ENCODE data around the gene OR6Y1.

OR6Y1 gene, protein sequence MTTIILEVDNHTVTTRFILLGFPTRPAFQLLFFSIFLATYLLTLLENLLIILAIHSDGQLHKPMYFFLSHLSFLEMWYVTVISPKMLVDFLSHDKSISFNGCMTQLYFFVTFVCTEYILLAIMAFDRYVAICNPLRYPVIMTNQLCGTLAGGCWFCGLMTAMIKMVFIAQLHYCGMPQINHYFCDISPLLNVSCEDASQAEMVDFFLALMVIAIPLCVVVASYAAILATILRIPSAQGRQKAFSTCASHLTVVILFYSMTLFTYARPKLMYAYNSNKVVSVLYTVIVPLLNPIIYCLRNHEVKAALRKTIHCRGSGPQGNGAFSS

DNA sequence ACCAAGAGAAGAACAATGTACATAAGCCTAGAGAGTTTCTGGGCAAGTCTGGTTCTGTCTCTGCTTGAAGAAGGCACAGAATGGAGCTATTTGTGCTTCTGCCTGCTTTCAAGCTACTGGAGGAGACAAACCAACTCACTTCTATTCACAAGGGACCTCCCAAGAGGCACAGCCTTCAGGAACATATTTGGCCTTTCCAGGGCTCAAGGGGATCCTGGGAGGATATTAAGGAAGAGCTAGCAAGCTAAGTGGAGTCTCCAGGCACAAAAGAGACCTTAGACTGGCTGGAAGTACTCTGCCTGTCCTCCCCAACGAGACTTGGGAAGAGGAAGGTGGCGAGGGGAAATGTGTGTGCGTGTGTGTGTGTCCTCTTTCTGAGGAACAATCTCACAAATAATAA, at the start of gene OR6Y1:
Gene OR6Y1, minus strand, starts transcription at position 54 of the 400 bp plus-strand sequence. CDS start 6,300 bp downstream, outside the sequence.
- DNase-seq (ENCODE audit: low spot score) = no peak

DNA sequence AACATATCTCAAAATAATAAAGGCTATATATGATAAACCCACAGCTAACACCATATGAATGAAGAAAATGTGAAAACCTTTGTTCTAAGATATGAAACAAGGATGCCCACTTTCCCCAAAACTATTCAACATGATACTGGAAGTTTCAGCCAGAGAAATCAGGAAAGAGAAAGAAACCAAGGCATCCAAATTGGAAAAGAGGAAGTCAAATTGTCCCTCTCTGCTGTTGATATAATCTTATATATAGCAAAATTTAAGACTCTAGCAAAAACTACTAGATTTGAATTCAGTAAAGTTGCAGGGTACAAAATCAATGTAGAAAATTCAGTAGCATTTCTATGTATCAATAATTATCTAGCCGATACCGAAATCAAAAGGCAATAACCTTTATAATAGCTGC, 46.5 kb upstream of the OR6Y1 start:
- DNase-seq (ENCODE audit: low spot score) = no peak

DNA sequence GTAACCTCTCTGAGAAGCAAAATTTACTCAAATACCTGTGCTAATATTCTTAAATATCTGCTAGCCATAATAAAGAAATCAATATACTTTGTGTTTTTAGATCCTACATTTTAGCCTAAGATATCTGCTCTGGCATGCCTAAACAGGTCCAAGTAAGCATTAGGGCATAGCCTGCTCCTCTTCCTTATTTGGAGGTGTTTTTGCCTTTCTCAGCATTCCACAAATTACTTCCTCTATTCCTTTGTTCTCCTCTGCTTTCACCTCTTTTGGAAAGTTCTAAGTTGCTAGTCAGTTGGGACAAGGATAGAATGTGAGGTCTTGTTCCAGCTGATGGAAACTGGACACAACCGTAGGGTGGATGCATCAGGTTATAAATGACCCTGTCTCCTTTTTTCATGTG, 32.7 kb upstream of the OR6Y1 start:
- DNase-seq (ENCODE audit: low spot score) = no peak

DNA sequence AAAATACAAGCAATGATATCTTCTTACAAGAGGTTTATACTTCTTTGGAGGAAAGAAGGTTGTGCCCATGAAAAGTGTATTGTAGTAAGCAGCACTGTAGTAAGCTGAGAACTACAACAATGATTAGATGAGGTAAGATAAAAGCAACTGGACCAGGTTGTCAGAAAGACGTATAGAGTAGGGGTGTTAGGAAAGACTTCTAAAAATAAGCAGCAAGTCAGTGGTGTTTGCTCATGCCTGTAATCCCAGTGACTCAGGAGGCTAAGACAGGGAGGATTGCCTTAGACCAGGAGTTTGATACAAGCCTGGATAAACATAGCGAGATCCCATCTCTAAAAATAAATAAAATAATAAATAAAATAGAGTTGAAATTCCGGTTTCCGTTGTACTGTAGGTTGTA, 29.8 kb upstream of the OR6Y1 start:
- DNase-seq (ENCODE audit: low spot score) = no peak

DNA sequence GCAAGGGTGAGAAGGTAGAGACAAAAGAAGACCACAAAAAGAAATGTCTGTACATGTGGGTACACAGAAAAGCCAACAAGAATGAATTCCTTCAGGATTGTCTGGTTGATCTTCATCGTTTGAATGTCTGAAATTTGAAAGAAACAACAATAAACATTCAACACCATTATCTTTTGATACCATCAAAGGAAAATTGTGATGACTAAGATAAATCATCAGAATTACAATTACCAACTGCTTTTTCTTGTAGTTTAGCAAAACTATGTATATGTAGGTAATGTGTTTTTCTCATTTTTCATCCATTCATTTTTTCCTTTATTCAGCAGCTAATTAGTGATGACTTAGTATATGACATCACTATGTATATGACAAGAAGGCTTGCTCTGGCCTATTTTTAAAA, 25.5 kb upstream of the OR6Y1 start, which contains the start of gene OR10X1:
Gene OR10X1, minus strand, starts transcription at position 167 of the 400 bp plus-strand sequence. Its CDS starts 0 bp downstream, at position 167.
- no peak for DNase-seq (ENCODE audit: low spot score)

DNA sequence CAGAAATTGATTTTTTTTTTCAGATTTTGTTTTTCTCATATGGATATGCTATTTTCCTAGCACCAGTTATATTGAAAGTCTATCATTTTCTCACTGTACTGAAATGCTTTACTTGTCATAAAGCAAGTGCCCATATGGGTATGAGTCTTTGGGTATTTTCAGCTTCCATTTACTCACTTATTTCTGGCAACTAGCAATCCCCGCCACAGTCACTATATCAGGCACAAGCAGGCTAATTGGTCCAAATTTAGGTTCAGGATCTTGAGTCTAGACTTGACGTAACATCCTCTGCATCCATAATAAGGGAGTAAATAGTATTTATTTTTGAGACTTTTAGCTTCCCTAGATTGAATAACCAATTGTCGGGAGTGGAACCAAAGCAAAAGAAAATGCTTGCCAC, 23.4 kb upstream of the OR6Y1 start:
- DNase-seq (ENCODE audit: low spot score) = no peak

DNA sequence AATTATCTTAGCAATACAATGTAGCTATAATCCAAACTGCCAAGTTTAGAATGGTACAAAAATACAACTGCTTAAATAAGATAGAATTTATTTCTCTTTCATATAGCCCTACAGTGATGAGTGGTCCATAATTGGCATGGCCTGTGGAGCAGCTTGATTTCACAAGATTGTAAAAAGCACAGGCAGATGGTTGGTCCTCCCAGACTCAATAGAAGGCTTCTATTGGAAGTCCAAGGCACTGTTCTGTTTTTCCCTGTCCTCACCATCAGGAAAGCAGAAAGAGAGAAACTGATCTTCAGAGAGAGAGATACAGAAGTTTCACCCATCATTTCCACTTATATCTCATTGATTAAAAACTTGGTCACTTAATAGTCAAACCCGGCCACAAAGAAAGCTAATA, 18.0 kb upstream of the OR6Y1 start:
- DNase-seq (ENCODE audit: low spot score) = no peak

DNA sequence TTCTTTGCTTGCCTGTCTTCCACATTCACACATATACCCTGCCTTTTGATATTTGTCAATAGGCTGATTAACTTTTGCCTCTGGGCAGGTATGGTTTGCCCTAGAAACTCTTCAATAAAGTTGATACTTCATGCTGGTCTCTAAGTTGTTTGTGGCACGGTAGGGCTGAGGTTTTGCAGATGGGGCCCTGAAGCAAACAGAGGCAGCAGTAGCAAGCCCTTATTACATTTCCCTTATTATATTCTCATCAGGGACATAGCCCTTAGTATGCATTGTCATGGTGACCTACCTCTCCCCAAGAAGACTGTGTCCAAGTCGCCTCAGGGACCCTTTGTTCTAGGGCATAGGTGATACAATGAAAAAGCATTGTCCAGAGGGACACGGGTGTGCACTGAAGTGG, 16.3 kb upstream of the OR6Y1 start, which contains the start of gene OR6P1:
Gene OR6P1, minus strand, starts transcription at position 101 of the 400 bp plus-strand sequence. CDS start 6,976 bp downstream, outside the sequence.
- DNase-seq (ENCODE audit: low spot score) = no peak

DNA sequence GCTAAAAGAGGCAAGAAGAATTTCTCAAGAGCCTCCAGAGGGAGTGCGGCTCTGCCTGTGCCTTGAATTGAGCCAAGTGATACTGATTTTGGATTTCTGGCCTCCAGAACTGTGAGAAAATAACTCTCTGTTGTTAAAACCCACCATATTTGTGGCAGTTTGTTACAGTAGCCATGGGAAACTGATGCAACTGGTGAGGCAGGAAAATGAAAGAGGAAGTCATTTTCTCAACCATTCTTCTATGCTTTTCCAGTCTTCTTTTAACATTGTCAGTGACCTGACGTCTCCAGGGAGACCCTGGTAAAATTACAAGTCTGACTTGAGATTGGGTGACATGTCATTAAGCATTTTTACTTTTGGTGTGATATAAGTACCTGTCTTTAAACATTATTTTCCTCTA, 10.4 kb upstream of the OR6Y1 start:
- DNase-seq (ENCODE audit: low spot score) = no peak

DNA sequence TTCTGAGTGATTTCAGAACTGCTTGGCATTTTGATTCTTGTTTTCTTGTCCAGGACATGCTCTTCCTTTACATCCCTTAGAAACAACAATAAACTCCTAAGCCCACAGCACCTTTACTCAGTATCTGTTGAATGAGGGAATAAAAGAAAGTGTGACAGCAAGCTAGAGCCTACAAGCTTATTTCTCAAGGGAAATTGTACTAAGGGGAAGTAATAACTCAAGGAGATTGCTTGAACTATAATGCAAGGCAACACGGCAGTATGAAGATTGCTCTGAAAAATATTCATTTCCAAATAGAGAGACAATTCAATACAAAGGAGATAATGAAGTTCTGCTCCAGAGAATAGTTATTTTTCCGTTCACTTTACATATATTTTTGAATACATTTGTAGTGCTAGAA, 9.6 kb upstream of the OR6Y1 start:
- no peak for DNase-seq (ENCODE audit: low spot score)

DNA sequence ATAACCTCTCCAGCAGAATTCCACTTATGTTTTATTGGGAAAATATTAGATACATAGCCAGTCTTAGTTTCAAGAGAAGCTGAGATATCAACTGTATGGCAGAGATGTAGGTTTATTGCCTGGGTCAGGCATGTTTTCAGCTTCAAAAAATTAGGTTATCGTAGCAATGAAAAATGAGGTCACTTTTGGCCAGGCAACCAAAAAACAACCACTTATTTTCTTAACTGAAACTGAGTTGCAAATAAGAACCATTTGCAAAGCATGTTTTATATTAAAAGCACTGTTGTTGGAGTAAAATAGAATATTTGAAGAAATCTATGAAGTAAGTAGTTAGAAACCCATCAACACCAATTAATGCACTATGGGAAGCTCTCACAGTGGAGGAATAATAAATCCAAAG, 5.5 kb upstream of the OR6Y1 start:
- no peak for DNase-seq (ENCODE audit: low spot score)

DNA sequence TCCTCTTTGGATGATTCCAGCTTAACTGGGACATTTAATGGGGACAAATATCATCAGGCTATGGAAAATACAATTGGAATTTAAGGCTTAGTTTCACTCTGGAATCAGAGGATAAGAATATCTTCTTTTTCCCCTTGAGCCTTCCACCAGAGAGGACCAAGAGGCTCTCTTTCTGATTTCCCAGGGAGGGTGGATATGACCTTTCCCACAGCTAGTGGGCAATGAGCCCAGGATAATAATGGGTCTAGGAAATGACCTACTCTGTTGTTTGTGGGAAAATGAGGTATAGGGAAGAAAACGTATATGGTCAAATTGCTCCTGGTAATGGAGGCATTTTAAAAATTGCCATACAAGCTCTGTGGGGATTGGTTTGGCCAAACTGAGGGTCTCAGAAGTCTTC, 1.9 kb downstream of the OR6Y1 start:
- DNase-seq (ENCODE audit: low spot score) = no peak

DNA sequence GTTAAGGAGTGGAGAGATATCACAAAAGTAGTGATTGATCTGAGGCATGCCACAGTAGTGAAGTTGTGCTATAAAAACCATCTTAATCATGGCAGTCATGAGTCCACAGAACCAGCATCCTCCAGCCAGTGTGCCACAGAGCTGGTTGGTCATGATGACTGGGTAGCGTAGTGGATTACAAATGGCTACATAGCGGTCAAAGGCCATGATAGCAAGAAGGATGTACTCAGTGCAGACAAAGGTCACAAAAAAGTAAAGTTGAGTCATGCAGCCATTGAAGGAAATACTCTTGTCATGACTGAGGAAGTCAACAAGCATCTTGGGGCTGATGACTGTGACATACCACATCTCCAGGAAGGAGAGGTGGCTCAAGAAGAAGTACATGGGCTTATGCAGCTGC, 6.7 kb downstream of the OR6Y1 start:
- DNase-seq (ENCODE audit: low spot score) = no peak

DNA sequence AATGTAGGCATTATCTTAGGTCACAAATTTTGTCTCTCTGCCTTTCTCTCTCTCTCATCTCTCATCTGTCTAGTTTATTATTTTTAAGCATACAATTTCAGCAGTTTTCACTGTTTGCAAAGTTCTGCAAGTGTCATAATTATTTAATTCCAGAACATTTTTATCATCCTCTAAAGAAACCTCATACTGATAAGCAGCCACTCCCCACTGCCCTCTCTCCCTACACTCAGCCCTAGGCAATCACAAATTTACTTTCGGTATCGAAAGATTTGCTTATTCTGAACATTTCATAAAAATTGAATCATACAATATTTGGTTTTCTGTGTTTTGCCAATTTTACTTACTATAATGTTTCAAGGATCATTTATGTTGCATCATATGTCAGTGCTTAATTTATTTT, 16.6 kb downstream of the OR6Y1 start:
- DNase-seq (ENCODE audit: low spot score) = no peak

DNA sequence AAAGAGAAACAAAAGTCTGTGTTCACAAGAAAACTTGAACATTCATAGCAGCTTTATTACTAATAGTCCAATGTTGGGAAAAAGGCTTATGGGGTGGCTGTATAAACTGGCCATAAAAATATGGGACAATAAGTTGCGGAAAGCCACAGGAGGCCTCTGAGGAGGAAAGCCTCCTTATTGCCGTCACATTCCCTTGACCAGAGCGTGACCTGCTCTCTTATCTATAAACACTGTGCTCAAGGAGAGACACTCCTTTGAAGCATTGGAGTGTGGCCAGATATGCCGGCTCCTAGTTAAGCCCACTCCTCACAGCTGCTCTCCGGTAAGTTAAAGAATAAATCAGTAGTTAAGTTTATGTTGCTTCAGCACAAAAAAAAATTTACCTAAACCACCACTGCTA, 19.7 kb downstream of the OR6Y1 start:
- DNase-seq (ENCODE audit: low spot score) = no peak

DNA sequence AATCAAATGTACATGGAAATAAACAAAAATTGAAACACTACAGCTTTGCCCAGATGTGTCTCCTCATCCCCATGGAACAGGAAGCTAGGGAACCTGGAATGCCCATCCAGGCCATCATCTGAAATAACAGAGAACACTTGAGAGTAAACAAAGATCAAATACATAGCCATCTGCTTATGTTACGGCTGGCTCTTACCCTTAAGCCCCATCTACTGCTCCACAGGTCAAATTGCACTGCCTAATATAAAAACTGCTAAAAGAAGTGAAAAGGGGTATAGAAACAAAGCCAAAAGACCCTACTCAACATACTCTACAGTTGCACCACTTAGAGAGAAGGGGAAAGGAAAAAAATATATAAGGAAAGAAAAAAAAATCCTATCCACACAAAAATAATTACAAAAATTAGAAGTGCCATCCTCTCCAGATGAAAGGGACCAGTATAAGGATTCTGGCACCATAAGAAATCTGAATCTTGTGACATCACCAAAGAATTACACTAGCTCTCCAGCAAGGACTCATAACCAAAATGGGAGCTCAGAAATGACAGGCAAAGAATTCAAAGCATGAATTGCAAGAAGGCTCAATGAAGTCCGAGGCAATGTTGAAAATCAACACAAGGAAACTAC, 26.9 kb downstream of the OR6Y1 start:
- peak; percentile 76 for DNase-seq (ENCODE audit: low spot score)

DNA sequence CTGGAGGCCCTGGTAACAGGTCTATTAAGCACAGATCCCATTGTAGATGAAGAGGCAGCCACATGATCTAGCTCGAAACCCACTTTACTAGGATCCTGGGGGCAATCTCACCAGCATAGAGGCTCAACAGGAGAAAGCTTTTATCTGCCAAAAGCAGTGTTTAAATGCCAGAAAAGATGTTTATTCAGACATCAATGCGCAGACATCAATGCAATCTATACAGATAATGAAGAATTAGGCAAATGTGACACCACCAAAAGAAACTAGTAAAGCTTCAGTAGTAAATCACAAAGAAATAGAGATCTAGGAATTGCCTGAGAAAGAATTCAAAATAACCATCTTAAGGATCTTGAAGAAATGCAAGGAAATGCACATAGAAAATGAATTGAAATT, 32.5 kb downstream of the OR6Y1 start:
- DNase-seq (ENCODE audit: low spot score) = no peak

DNA sequence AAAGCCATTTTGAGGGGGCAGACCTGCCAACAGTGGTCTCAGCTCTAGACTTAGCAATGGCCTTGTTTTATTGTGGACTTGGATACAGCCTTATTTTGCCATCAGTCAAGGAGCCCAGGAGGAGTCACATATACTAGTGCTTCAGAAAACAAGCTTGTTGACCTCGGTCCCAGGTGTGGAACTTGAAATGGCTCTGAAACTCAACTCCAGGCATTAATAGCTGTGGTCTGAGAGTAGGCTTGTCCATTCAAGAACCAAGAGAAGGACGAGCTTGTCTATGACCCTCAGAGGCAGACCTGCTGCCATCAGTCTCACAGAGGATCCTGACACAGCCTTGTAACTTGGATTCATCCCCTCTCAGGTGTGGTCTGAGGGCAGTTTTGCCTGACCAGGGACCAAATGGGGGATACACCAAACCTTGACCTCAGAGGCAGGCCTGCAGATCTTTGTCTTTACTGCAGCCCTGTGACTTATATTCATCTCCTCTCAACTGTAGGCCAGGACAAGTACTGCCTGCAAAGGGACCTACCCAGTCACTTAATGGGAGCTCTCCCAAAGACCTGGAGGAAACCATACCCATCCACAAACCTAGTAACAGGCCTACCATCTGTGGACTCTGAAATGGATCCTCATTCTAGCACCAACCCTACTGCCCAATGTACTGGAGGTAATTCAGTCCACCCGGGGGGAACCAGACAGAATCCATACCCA, 33.1 kb downstream of the OR6Y1 start:
- DNase-seq (ENCODE audit: low spot score) = no peak

DNA sequence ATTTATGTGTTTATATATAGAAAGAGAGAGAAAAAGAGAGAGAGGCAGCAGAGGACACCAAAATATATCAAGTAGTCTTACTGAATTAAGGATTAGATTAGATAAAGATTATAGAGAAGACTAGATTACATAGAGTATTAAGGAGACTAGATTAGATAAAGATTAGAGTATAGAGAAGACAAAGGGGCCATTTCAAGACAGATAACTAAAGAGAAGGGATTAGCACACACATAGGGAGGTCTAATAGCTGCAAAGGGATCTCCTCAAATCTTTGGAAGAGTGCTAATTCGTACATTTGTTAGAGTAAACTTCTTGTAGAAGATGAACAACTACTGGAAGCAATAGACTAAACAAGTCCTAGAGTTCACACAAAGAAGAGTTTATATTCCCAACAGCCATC, 34.2 kb downstream of the OR6Y1 start:
- DNase-seq (ENCODE audit: low spot score) = no peak

DNA sequence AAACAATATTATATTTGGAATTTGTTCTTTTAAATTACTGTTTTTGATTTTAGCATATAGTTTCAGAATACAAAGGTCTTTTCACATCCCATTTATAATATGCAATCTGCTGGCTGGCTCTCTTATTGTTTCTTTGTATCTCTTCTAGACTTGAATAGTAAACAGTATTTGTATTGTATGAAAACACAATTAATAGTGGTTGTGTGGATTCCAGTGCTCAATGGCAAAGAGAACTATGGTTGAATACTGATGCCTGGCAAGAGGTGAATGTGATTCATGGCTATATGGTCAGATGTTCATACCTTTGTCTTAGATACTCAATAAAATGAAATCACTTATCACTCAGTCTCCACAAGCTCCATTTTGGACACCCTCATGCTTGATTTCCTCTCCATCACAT, 37.2 kb downstream of the OR6Y1 start:
- peak; percentile 88 for DNase-seq (ENCODE audit: low spot score)

DNA sequence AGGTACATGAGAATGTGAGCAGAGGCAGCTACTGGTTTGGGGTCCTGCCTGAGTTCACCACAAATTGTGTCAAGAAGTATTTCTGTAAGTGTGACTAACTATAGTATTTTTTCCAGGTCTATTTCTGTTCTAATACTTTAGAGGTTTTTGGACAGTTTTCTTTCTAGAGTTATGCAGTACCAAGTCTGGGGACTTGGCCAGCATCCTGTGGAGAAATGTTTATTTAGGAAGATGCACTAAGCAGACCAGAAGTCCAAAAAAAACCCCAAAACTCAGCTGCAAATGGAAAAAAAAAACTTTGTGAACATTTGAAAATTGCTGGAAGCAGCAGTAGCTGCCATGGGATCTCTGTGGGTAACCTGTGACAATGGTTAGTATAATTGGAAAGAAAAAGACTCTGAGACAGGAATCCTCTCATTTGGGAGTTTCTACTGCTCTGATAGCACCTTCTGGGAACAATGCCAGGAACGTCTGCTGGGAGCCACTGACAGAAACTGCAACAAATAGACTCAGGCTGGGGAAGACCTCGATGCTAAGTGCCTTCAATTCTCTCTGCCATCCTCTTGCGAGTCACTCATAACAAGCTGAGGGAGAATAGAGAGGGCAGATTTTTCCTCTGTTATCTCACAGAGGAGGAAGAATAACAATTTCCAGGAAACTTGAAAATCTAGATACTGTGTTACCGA, 44.6 kb downstream of the OR6Y1 start:
- DNase-seq (ENCODE audit: low spot score) = peak; percentile 20

DNA sequence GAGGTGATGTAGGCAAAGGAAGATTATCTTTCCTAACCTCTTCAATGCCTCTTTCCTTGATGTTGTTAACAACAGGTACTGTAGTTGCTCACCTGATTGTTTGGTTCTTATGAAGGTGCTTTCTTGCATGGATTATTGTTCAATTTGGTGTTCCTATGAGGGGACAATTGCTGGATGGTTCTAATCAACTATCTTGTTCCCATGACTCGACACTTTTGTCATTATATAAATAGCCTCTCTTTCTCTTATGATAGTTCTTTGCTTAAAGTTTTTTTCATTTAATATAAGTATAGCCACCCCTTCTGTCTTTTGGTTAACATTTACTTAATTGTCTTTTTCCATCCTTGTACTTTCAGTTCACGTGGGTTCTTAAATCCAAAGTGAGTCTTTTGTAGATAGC, 46.7 kb downstream of the OR6Y1 start:
- DNase-seq (ENCODE audit: low spot score) = no peak

Data from pons (tissue), 1 donor.